DOHH2 (cell line): ENCODE data around the gene WDR77.
A peak's percentile ranks its signal among the peaks of the same experiment; 100 is the strongest.

Experiments
- H3F3A ChIP-seq: fragments of 200-600 bp; sonication (generic), shearing (Covaris generic); 2 replicates; pipeline ENCODE4 v1.6.0; 2016; ENCODE audit warnings: antibody characterized with exemption, mild to moderate bottlenecking; ENCODE audit not compliant: control insufficient read depth, insufficient read depth
- H3K27ac ChIP-seq: fragments of 200-600 bp; sonication (generic); 2 replicates; pipeline ENCODE4 v1.5.1; 2014; ENCODE audit warnings: low read depth, mild to moderate bottlenecking, low read length, moderate library complexity
- H3K27me3 ChIP-seq: fragments of 200-600 bp; sonication (generic); 2 replicates; pipeline ENCODE4 v1.6.1; 2014; ENCODE audit warnings: mild to moderate bottlenecking, low read length, mixed read lengths; ENCODE audit not compliant: control insufficient read depth
- H3K36me3 ChIP-seq: fragments of 200-600 bp; sonication (generic); 2 replicates; pipeline ENCODE4 v1.6.1; 2014; ENCODE audit warnings: mild to moderate bottlenecking, low read length, moderate library complexity, mixed read lengths; ENCODE audit not compliant: control insufficient read depth
- H3K4me1 ChIP-seq: fragments of 200-600 bp; sonication (generic); 2 replicates; pipeline ENCODE4 v1.6.1; 2014; ENCODE audit warnings: mild to moderate bottlenecking, low read length, mixed read lengths; ENCODE audit not compliant: control insufficient read depth
- H3K4me2 ChIP-seq: fragments of 200-600 bp; sonication (generic); 2 replicates; pipeline ENCODE4 v1.6.0; 2014; ENCODE audit warnings: mild to moderate bottlenecking, low read length, moderate library complexity
- H3K4me3 ChIP-seq: fragments of 200-600 bp; sonication (generic); 2 replicates; pipeline ENCODE4 v1.5.1; 2014; ENCODE audit warnings: mild to moderate bottlenecking, low read length, mixed read lengths
- H3K79me2 ChIP-seq: fragments of 200-600 bp; sonication (generic); 2 replicates; pipeline ENCODE4 v1.6.1; 2014; ENCODE audit warnings: mild to moderate bottlenecking, low read length, mixed read lengths; ENCODE audit not compliant: control insufficient read depth
- H3K9me2 ChIP-seq: fragments of 200-600 bp; sonication (generic); replicated peaks from 2 replicates; pipeline ENCODE4 v1.6.1; 2014; ENCODE audit warnings: mild to moderate bottlenecking, low read length, mixed read lengths; ENCODE audit not compliant: control insufficient read depth
- H3K9me3 ChIP-seq: fragments of 200-600 bp; sonication (generic); 2 replicates; pipeline ENCODE4 v1.6.1; 2014; ENCODE audit warnings: antibody characterized with exemption, low read length, mixed read lengths; ENCODE audit not compliant: control insufficient read depth, insufficient read depth
- H4K20me1 ChIP-seq: fragments of 200-600 bp; sonication (generic); 2 replicates; pipeline ENCODE4 v1.6.0; 2014; ENCODE audit warnings: low read depth, mild to moderate bottlenecking, antibody characterized with exemption, low read length, moderate library complexity; ENCODE audit not compliant: control insufficient read depth, insufficient read depth
- CTCF ChIP-seq: fragments of 200-600 bp; sonication (generic); IDR thresholded peaks from one replicate; pipeline ENCODE4 v1.5.1; 2014; ENCODE audit warnings: antibody characterized with exemption, mild to moderate bottlenecking, low read depth, low read length; ENCODE audit not compliant: poor library complexity, severe bottlenecking
- EZH2phosphoT487 ChIP-seq: fragments of 200-600 bp; sonication (generic); IDR thresholded peaks from 2 replicates; pipeline ENCODE4 v1.6.1; 2017; ENCODE audit warnings: borderline replicate concordance, mild to moderate bottlenecking, antibody characterized with exemption, low read length, moderate library complexity, mixed read lengths

The WDR77 gene

GRCh38 chr1:111468717-111469100 is 19.7 kb upstream of the WDR77 start:
- H3K9me3 ChIP-seq: no peaks in the 10 kb centered on the region
- H4K20me1 ChIP-seq: no peaks in the 10 kb centered on the region
- peaks cover 17% of the 10 kb centered on the region for H3K36me3 ChIP-seq
- no peaks in the 10 kb centered on the region for H3K79me2 ChIP-seq
- H3K27me3 ChIP-seq: no peaks in the 10 kb centered on the region
- H3F3A ChIP-seq: peaks cover 13% of the 10 kb centered on the region
- TF ChIP-seq EZH2phosphoT487 (no peak), CTCF (no peak)
- no peaks in the 10 kb centered on the region for H3K9me2 ChIP-seq
- no peak overlapping the region for H3K4me2 ChIP-seq
- H3K4me3 ChIP-seq: no peak overlapping the region
- no peak overlapping the region for H3K27ac ChIP-seq
- H3K4me1 ChIP-seq: peaks cover 31% of the 10 kb centered on the region

DNA sequence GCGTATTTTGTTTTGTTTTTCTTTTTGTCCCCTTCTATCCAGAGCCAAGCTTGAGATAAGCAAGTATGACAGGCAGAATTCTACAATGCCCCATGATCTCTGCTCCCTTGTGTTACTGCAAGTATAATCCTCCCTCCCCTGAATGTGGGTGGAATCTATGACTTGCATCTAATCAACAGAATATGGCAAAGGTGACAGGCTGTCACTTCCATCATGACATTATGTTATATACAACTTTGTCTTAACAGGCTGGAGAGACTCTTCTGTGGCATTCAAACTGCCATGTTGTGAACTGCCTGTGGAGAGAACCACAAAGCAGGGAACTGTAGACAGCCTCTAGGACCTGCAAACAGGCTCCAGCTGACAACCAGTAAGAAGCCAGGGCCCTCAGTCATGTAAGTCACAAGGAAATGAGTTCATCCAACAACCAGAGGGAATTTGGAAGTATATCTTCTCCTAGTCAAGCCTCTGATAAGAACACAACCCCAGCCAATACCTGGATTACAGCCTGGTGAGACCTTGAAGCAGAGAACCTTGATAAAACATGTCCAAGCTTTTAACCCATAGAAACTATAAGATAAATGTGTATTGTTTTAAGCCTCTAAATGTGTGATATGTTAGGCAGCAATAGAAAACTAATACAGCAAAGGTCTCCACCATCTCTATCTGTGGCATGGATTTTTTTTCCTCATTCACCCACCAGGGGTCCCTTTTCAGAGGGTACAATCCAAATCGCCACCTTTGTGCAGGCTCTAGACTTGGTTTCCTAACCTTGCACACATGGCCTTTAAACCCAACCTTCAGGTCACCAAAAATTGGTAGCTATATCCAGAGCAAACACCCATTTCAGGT is 19.0 kb upstream of the WDR77 start:
- no peaks in the 10 kb centered on the region for H4K20me1 ChIP-seq
- TF ChIP-seq CTCF: peak; percentile 25
- TF ChIP-seq EZH2phosphoT487: no peak
- peaks cover 11% of the 10 kb centered on the region for H3F3A ChIP-seq
- H3K79me2 ChIP-seq: no peaks in the 10 kb centered on the region
- H3K36me3 ChIP-seq: peaks cover 17% of the 10 kb centered on the region
- H3K4me3 ChIP-seq: no peak overlapping the region
- H3K9me3 ChIP-seq: no peaks in the 10 kb centered on the region
- H3K4me1 ChIP-seq: peaks cover 25% of the 10 kb centered on the region
- no peak overlapping the region for H3K4me2 ChIP-seq
- no peaks in the 10 kb centered on the region for H3K9me2 ChIP-seq
- H3K27me3 ChIP-seq: no peaks in the 10 kb centered on the region
- H3K27ac ChIP-seq: no peak overlapping the region

DNA sequence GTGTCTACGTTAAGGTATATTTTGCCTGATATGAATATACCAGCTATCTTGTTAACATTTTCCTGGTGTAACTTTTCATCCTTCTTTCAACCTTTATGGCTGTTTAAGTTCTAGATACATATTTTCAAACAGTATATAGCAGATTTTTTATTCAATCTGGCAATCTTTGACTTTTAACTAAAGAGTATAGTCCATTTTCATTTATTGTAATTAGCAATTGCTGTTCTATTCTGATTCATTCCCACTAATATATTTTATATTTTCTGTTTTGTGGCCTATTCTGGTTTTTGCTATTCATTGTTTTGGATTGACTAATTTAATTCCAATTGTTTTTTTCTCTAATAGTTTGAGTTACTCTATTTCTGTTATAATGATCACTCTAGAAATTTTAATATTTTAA is 17.4 kb upstream of the WDR77 start:
- H3K9me2 ChIP-seq: no peaks in the 10 kb centered on the region

More for the DNA sequence above, 17.4 kb upstream of the WDR77 start:
- no peaks in the 10 kb centered on the region for H3K27me3 ChIP-seq
- H3K9me3 ChIP-seq: no peaks in the 10 kb centered on the region
- H3K36me3 ChIP-seq: peaks cover 30% of the 10 kb centered on the region
- TF ChIP-seq CTCF: no peak
- TF ChIP-seq EZH2phosphoT487: no peak
- H3K27ac ChIP-seq: no peak overlapping the region
- no peaks in the 10 kb centered on the region for H4K20me1 ChIP-seq
- no peaks in the 10 kb centered on the region for H3K79me2 ChIP-seq
- H3K4me2 ChIP-seq: no peak overlapping the region
- H3K4me1 ChIP-seq: peaks cover 22% of the 10 kb centered on the region
- H3K4me3 ChIP-seq: no peak overlapping the region
- peaks cover 7% of the 10 kb centered on the region for H3F3A ChIP-seq
